IMR-90 (cell line): ENCODE data around the gene USP25. TPM values are rescaled to one million over a fixed set of nuclear protein-coding genes. Genes with fewer than 3 reads are reported as not detected.

Source experiments
- ATAC-seq: fragments of 200-7000 bp; cut with Tn5 transposase; 2 replicates; pipeline ENCODE4 v1.9.1; 2020; ENCODE audit warnings: low read depth, mild to moderate bottlenecking, moderate library complexity
- BruUV-seq: library from RNA; stranded (reverse); fragments of 400-500 nt; replicated peaks from 2 replicates; lab custom pipeline; 2021; lab: Mats Ljungman, UMichigan
- CTCF ChIA-PET: fragments of 300-600 bp; formaldehyde crosslinking; extraction: SDS; loops from one replicate; lab custom pipeline; 2021; ENCODE audit warnings: antibody characterized with exemption; lab: Yijun Ruan, JAX
- POLR2A ChIA-PET: fragments of 300-600 bp; sonication (Branson Sonifier 250); formaldehyde crosslinking; loops from one replicate; lab custom pipeline; 2022; ENCODE audit warnings: antibody characterized with exemption; ENCODE audit not compliant: unreplicated experiment; lab: Charles Lee
- DNase-seq: peaks from one replicate; pipeline ENCODE4 v3.0.0; 2013
- H2AFZ ChIP-seq: replicated peaks from 2 replicates; pipeline ENCODE3; 2013; ENCODE audit warnings: low read length, mild to moderate bottlenecking; ENCODE audit not compliant: poor library complexity
- H2AK5ac ChIP-seq: 2 replicates; pipeline ENCODE4 v1.6.1; 2013; ENCODE audit warnings: low read depth, low read length, inconsistent platforms
- H2AK9ac ChIP-seq: replicated peaks from 2 replicates; pipeline ENCODE3; 2013; ENCODE audit warnings: mild to moderate bottlenecking, low read depth, low read length, moderate library complexity; ENCODE audit not compliant: poor library complexity
- H2BK120ac ChIP-seq: 2 replicates; pipeline ENCODE4 v1.6.1; 2013; ENCODE audit warnings: low read depth, low read length, inconsistent platforms
- H2BK15ac ChIP-seq: 3 replicates; pipeline ENCODE4 v1.6.1; 2013; ENCODE audit warnings: low read depth, low read length, inconsistent platforms
- H2BK20ac ChIP-seq: 2 replicates; pipeline ENCODE4 v1.6.1; 2013; ENCODE audit warnings: low read depth, mild to moderate bottlenecking, inconsistent platforms, low read length, moderate library complexity
- H2BK5ac ChIP-seq: 2 replicates; pipeline ENCODE4 v1.6.1; 2013; ENCODE audit warnings: mild to moderate bottlenecking, low read depth, low read length, inconsistent platforms; ENCODE audit not compliant: poor library complexity, severe bottlenecking
- H3K14ac ChIP-seq: replicated peaks from 2 replicates; pipeline ENCODE4 v1.6.1; 2013; ENCODE audit warnings: low read depth, low read length, inconsistent platforms
- H3K18ac ChIP-seq: 2 replicates; pipeline ENCODE4 v1.6.1; 2013; ENCODE audit warnings: low read depth, low read length, control low read depth
- H3K23ac ChIP-seq: 2 replicates; pipeline ENCODE4 v1.6.1; 2013; ENCODE audit warnings: low read depth, low read length, inconsistent platforms
- H3K27ac ChIP-seq: 2 replicates; pipeline ENCODE4 v1.5.1; 2013; ENCODE audit warnings: mild to moderate bottlenecking, control low read depth, low read length; ENCODE audit not compliant: insufficient read depth
- H3K27me3 ChIP-seq: 2 replicates; pipeline ENCODE4 v1.6.1; 2013; ENCODE audit warnings: low read length; ENCODE audit not compliant: control insufficient read depth, insufficient read depth
- H3K36me3 ChIP-seq: 2 replicates; pipeline ENCODE4 v1.6.1; 2013; ENCODE audit warnings: low read length, mixed read lengths; ENCODE audit not compliant: control insufficient read depth, insufficient read depth
- H3K4ac ChIP-seq: 2 replicates; pipeline ENCODE4 v1.6.1; 2013; ENCODE audit warnings: low read depth, low read length, inconsistent platforms
- H3K4me1 ChIP-seq: 2 replicates; pipeline ENCODE4 v1.6.1; 2013; ENCODE audit warnings: low read length, mixed read lengths; ENCODE audit not compliant: control insufficient read depth, insufficient read depth
- H3K4me2 ChIP-seq: 2 replicates; pipeline ENCODE4 v1.6.1; 2013; ENCODE audit warnings: low read depth, mild to moderate bottlenecking, control low read depth, low read length, moderate library complexity
- H3K4me3 ChIP-seq: 2 replicates; pipeline ENCODE4 v1.5.1; 2013; ENCODE audit warnings: low read depth, mild to moderate bottlenecking, control low read depth, low read length, moderate library complexity; ENCODE audit not compliant: insufficient read depth
- H3K56ac ChIP-seq: 2 replicates; pipeline ENCODE4 v1.6.1; 2013; ENCODE audit warnings: low read length, inconsistent platforms; ENCODE audit not compliant: insufficient read depth; ENCODE audit errors: extremely low read depth
- H3K79me1 ChIP-seq, 2 experiments: 2 replicates each; pipeline ENCODE4 v1.6.1; 2013; ENCODE audit warnings: low read length in 2 of 2, inconsistent platforms in 1 of 2, low read depth in 1 of 2
- H3K9ac ChIP-seq: 2 replicates; pipeline ENCODE4 v1.6.1; 2013; ENCODE audit warnings: low read depth, low read length, control low read depth
- H3K9me1 ChIP-seq: 2 replicates; pipeline ENCODE4 v1.6.1; 2013; ENCODE audit warnings: low read length, inconsistent platforms; ENCODE audit not compliant: insufficient read depth
- H3K9me3 ChIP-seq: 2 replicates; pipeline ENCODE4 v1.6.1; 2013; ENCODE audit warnings: low read length; ENCODE audit not compliant: control insufficient read depth, insufficient read depth
- H4K20me1 ChIP-seq: 2 replicates; pipeline ENCODE4 v1.6.1; 2013; ENCODE audit warnings: low read length, inconsistent platforms; ENCODE audit not compliant: insufficient read depth
- H4K5ac ChIP-seq: 2 replicates; pipeline ENCODE4 v1.6.1; 2013; ENCODE audit warnings: mild to moderate bottlenecking, low read depth, low read length, control low read depth
- H4K8ac ChIP-seq, 2 experiments: 2 replicates each; pipeline ENCODE4 v1.6.1; 2013; ENCODE audit warnings: low read depth in 2 of 2, low read length in 2 of 2, control low read depth in 1 of 2, inconsistent platforms in 1 of 2
- H4K91ac ChIP-seq: 2 replicates; pipeline ENCODE4 v1.6.1; 2013; ENCODE audit warnings: low read depth, low read length, inconsistent platforms; ENCODE audit not compliant: insufficient read depth
- BHLHE40 ChIP-seq: fragments of 150-350 bp; IDR thresholded peaks from 2 replicates; pipeline ENCODE4 v1.6.1; 2016; ENCODE audit warnings: mild to moderate bottlenecking, low read depth, low read length
- CEBPB ChIP-seq: IDR thresholded peaks from 2 replicates; pipeline ENCODE4 v1.6.1; 2012; ENCODE audit warnings: low read depth, low read length, improper control_type of control experiment
- MAZ ChIP-seq: IDR thresholded peaks from 2 replicates; pipeline ENCODE4 v1.6.1; 2012; ENCODE audit warnings: low read depth, mild to moderate bottlenecking, low read length, improper control_type of control experiment, moderate library complexity, borderline replicate concordance
- POLR2A ChIP-seq: IDR thresholded peaks from 2 replicates; pipeline ENCODE4 v1.6.1; 2012; ENCODE audit warnings: mild to moderate bottlenecking, low read depth, low read length
- USF2 ChIP-seq: fragments of 150-350 bp; IDR thresholded peaks from 2 replicates; pipeline ENCODE4 v1.6.1; 2017; ENCODE audit warnings: mild to moderate bottlenecking, antibody characterized with exemption, low read length, low read depth
- WGBS, 2 experiments: methylation state at CpG; one replicate each; pipeline versions ENCODE4 v1.1.5 to v1.1.7; 2013; ENCODE audit warnings: missing lambda C conversion rate in 2 of 2; ENCODE audit not compliant: insufficient read length in 1 of 2; ENCODE audit errors: extremely low coverage in 2 of 2; 5-methylcytosine and 5-hydroxymethylcytosine counted together
- dilution Hi-C: fragments of 300-500 bp; cut with HindIII; formaldehyde crosslinking; loops from one replicate; pipeline ENCODE4 v1.14.3; 2018; ENCODE audit warnings: low sequenced_read_pairs; ENCODE audit not compliant: unreplicated experiment
- in situ Hi-C: fragments of 300-500 bp; cut with MboI; formaldehyde crosslinking; loops from 3 replicates; pipeline ENCODE4 v1.14.3; 2019; ENCODE audit warnings: low sequenced_read_pairs, inconsistent platforms, mixed read lengths
- intact Hi-C: fragments of 100-400 bp; cut with micrococcal nuclease; formaldehyde crosslinking; loops from 2 replicates; pipeline ENCODE4 v1.10.0; 2022
- polyA plus RNA-seq, 3 experiments: library from polyadenylated mRNA; depleted of rRNA; stranded (reverse); fragments of >200 nt; gene quantifications; 2 replicates each; pipeline ENCODE4 v1.2.3, GENCODE V29; 2012; ENCODE audit warnings: low replicate concordance in 1 of 3
- total RNA-seq: library from RNA; depleted of rRNA; stranded (reverse); fragments of >200 nt; gene quantifications from 2 replicates; pipeline ENCODE4 v1.2.3, GENCODE V29; 2012

Gene USP25
- total and polyA plus RNA-seq, 2 of the 4 experiments (the other 2 are of a cell fraction) = 9.3 to 23.3 TPM

DNA sequence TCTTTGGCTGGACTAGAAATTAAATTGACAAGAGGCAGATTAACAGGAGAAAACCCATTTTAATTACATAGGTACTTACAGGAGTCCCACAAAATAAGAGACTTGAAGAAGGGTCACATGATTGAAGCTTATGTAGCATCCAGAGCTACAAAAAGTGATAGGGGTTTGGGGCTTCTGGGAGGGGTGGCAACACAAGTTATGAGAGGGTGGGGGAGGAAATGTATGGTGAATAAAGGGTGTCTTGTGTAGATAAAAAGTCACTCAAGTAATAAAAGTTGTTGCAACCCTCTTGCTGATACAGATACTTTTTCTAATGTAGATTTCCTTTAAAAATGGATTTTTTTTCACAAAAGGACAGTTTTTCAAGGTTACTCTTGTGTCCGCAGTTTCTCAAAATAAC, 24.0 kb downstream of the USP25 start:
- Histone ChIP-seq H2AK5ac (no peak overlapping the region), H3K4me2 (no peak overlapping the region), H3K79me1 (peaks cover 34 to 62% of the 10 kb centered on the region in 2 experiments), H3K36me3 (no peaks in the 10 kb centered on the region), H3K14ac (no peak overlapping the region), H3K18ac (no peak overlapping the region), H2BK15ac (no peak overlapping the region), H3K27ac (no peak overlapping the region), H3K27me3 (no peaks in the 10 kb centered on the region), H4K5ac (no peak overlapping the region), H2BK5ac (no peak overlapping the region), H4K20me1 (peaks cover 22% of the 10 kb centered on the region), H2BK20ac (no peak overlapping the region), H2AFZ (no peak overlapping the region), H2AK9ac (no peak overlapping the region), H4K91ac (no peak overlapping the region), H3K23ac (no peak overlapping the region), H3K4ac (no peak overlapping the region), H3K4me3 (no peak overlapping the region), H3K9ac (no peak overlapping the region), H3K9me3 (peaks cover 2% of the 10 kb centered on the region; the same call in 1 of the 2 replicates), H2BK120ac (no peak overlapping the region), H3K4me1 (peaks cover 7% of the 10 kb centered on the region), H3K9me1 (peaks cover 13% of the 10 kb centered on the region), H3K56ac (no peak overlapping the region), H4K8ac (no peak overlapping the region)
- dilution Hi-C loops = no loop called here
- DNase-seq (no peak), ATAC-seq (no peak)
- BruUV-seq = no TSS peak
- ChIA-PET CTCF (no interaction called here), POLR2A (no interaction called here)
- intact Hi-C loops = no loop called here
- TF ChIP-seq USF2 = no peak
- TF ChIP-seq POLR2A = no peak
- TF ChIP-seq BHLHE40 = no peak
- TF ChIP-seq CEBPB = no peak
- TF ChIP-seq MAZ = no peak
- in situ Hi-C loops = no loop called here
- WGBS, 2 experiments = no CpG with 5 or more reads among the region's 1 CpG
